ENCODE results near the gene GRIN2A.

GRIN2A gene

DNA sequence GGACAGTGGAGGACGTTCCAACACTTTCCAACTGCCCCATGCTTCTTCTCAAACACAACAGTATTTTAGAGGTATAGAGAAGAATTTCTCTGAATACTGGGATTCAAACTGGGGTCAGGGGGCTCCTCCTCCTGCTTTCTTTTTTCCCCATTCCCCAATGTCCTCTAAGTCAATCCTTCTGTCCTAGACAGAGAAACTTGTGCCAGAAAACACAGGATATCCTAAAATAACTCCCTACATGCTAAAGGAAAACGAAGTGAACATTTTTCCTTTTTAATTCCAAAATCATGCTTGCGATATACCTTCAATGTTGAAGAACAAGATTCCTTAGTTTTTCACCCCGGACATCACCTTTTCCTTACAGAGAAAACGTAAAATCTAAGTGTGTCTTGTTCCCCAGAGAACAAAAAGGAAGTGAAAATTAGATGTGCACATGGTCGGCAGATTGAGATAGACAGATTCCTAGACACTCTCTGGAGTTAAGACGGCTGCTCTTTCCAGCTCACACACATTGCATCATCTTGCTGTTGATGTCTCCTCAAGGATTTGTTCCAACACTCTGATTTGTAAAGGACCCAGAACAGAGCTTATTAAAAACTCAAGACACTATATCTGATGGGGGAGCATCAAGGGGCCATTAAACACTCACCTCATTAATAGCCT, 228.2 kb downstream of the GRIN2A start:
- H3K27ac ChIP-seq (ENCODE audit: low read length): no peak overlapping the region
- no peak overlapping the region for H3K9ac ChIP-seq (ENCODE audit: low read length in 2 of 2)
- H3K4me1 ChIP-seq (ENCODE audit: control insufficient read depth, insufficient read depth, low read length): no peaks in the 10 kb centered on the region
- no peaks in the 10 kb centered on the region for H3K36me3 ChIP-seq (ENCODE audit: control insufficient read depth in 2 of 2, insufficient read depth in 2 of 2, low read length in 2 of 2)
- H3K9me3 ChIP-seq (ENCODE audit: control insufficient read depth in 2 of 2, low read length in 2 of 2): no peaks in the 10 kb centered on the region
- no peaks in the 10 kb centered on the region for H3K27me3 ChIP-seq (ENCODE audit: control insufficient read depth in 1 of 2, insufficient read depth in 2 of 2, low read length in 2 of 2)
- H3K4me3 ChIP-seq (ENCODE audit: low read length in 2 of 2): no peak overlapping the region

DNA sequence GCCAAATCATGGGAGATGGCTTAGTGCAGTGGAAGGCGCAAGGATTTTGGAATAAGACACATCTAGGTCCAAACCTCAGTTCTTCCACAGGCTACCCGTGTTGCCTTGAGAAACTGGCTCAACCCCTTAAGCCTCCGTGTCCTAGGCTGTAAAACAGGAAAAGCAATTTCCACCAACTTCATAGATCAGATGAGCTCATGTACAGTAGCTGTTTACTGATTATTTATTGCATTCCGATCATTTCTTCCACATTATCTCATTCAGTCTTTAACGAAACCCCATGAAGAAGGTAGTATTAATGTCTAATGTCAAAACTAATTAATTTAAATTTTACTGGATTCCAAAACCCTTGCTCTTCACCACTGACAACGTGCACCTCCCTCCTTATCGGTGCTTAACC, 231.6 kb downstream of the GRIN2A start:
- no peaks in the 10 kb centered on the region for H3K4me1 ChIP-seq (ENCODE audit: control insufficient read depth, insufficient read depth, low read length)
- no peaks in the 10 kb centered on the region for H3K36me3 ChIP-seq (ENCODE audit: control insufficient read depth in 2 of 2, insufficient read depth in 2 of 2, low read length in 2 of 2)
- H3K27me3 ChIP-seq (ENCODE audit: control insufficient read depth in 1 of 2, insufficient read depth in 2 of 2, low read length in 2 of 2): no peaks in the 10 kb centered on the region
- no peak overlapping the region for H3K27ac ChIP-seq (ENCODE audit: low read length)
- H3K9me3 ChIP-seq (ENCODE audit: control insufficient read depth in 2 of 2, low read length in 2 of 2): no peaks in the 10 kb centered on the region
- no peak overlapping the region for H3K4me3 ChIP-seq (ENCODE audit: low read length in 2 of 2)
- no peak overlapping the region for H3K9ac ChIP-seq (ENCODE audit: low read length in 2 of 2)

- no peaks in the 10 kb centered on the region for H3K36me3 ChIP-seq (ENCODE audit: control insufficient read depth in 2 of 2, insufficient read depth in 2 of 2, low read length in 2 of 2)
- no peaks in the 10 kb centered on the region for H3K9me3 ChIP-seq (ENCODE audit: control insufficient read depth in 2 of 2, low read length in 2 of 2)
- no peak overlapping the region for H3K27ac ChIP-seq (ENCODE audit: low read length)
Observed at GRCh38 chr16:9949396-9949795, 232.8 kb downstream of the GRIN2A start.

DNA sequence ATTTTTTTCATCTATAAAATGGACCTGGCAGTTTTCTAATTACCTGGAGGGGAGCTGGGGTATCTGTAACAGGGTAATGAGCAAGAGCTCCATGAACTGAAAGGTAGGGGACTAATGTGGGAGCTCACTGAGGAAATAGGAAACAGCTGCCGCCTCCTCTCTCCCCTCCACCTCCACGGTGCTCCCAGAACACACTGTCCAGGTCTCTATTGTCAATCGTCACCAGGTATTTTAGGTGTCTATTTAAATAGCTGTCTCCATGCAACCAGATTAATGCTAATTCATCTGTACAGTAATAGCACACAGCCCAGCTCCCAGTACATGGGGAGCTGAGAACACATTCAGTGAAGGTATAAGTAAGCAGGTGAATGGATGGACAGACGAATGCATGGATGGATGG, 233.3 kb downstream of the GRIN2A start:
- H3K27ac ChIP-seq (ENCODE audit: low read length): no peak overlapping the region
- no peaks in the 10 kb centered on the region for H3K9me3 ChIP-seq (ENCODE audit: control insufficient read depth in 2 of 2, low read length in 2 of 2)
- H3K4me1 ChIP-seq (ENCODE audit: control insufficient read depth, insufficient read depth, low read length): no peaks in the 10 kb centered on the region
- no peaks in the 10 kb centered on the region for H3K27me3 ChIP-seq (ENCODE audit: control insufficient read depth in 1 of 2, insufficient read depth in 2 of 2, low read length in 2 of 2)
- H3K9ac ChIP-seq (ENCODE audit: low read length in 2 of 2): no peak overlapping the region
- no peaks in the 10 kb centered on the region for H3K36me3 ChIP-seq (ENCODE audit: control insufficient read depth in 2 of 2, insufficient read depth in 2 of 2, low read length in 2 of 2)
- H3K4me3 ChIP-seq (ENCODE audit: low read length in 2 of 2): no peak overlapping the region

More at GRCh38 chr16:9949396-9949795, 232.8 kb downstream of the GRIN2A start:
- Histone ChIP-seq H3K4me1 (ENCODE audit: control insufficient read depth, insufficient read depth, low read length) (no peaks in the 10 kb centered on the region), H3K4me3 (ENCODE audit: low read length in 2 of 2) (no peak overlapping the region), H3K27me3 (ENCODE audit: control insufficient read depth in 1 of 2, insufficient read depth in 2 of 2, low read length in 2 of 2) (no peaks in the 10 kb centered on the region), H3K9ac (ENCODE audit: low read length in 2 of 2) (no peak overlapping the region)

GRCh38 chr16:9946022-9946720, 236.1 kb downstream of the GRIN2A start:
- Histone ChIP-seq H3K9ac (ENCODE audit: low read length in 2 of 2) (no peak overlapping the region), H3K36me3 (ENCODE audit: control insufficient read depth in 2 of 2, insufficient read depth in 2 of 2, low read length in 2 of 2) (no peaks in the 10 kb centered on the region), H3K27me3 (ENCODE audit: control insufficient read depth in 1 of 2, insufficient read depth in 2 of 2, low read length in 2 of 2) (no peaks in the 10 kb centered on the region), H3K4me3 (ENCODE audit: low read length in 2 of 2) (no peak overlapping the region), H3K27ac (ENCODE audit: low read length) (no peak overlapping the region), H3K4me1 (ENCODE audit: control insufficient read depth, insufficient read depth, low read length) (no peaks in the 10 kb centered on the region), H3K9me3 (ENCODE audit: control insufficient read depth in 2 of 2, low read length in 2 of 2) (no peaks in the 10 kb centered on the region)

GRCh38 chr16:9943121-9943520, 239.1 kb downstream of the GRIN2A start:
- no peak overlapping the region for H3K9ac ChIP-seq (ENCODE audit: low read length in 2 of 2)
- H3K27me3 ChIP-seq (ENCODE audit: control insufficient read depth in 1 of 2, insufficient read depth in 2 of 2, low read length in 2 of 2): no peaks in the 10 kb centered on the region
- no peaks in the 10 kb centered on the region for H3K9me3 ChIP-seq (ENCODE audit: control insufficient read depth in 2 of 2, low read length in 2 of 2)
- H3K4me1 ChIP-seq (ENCODE audit: control insufficient read depth, insufficient read depth, low read length): no peaks in the 10 kb centered on the region
- H3K27ac ChIP-seq (ENCODE audit: low read length): no peak overlapping the region
- no peaks in the 10 kb centered on the region for H3K36me3 ChIP-seq (ENCODE audit: control insufficient read depth in 2 of 2, insufficient read depth in 2 of 2, low read length in 2 of 2)
- H3K4me3 ChIP-seq (ENCODE audit: low read length in 2 of 2): no peak overlapping the region

DNA sequence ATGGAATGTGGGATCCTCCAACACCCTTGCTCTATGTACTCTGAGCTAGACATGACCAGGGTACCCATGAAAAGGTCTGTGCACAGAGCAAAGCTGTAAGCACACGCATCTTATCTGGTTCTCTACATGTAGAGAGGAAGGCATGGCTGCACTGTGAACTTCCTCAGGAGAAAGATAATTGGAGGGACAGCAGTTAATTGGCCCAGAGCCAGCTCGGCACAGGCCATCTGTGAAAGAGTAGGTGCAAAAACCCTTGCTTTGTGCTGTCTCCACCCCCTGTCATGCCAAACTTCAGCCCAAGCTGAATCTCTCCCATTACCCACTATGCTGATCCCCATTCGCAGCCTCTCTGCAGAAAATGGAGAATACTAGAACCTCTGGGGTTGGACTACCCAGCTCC, 241.0 kb downstream of the GRIN2A start:
- H3K9me3 ChIP-seq (ENCODE audit: control insufficient read depth in 2 of 2, low read length in 2 of 2): no peaks in the 10 kb centered on the region
- no peak overlapping the region for H3K27ac ChIP-seq (ENCODE audit: low read length)
- H3K4me1 ChIP-seq (ENCODE audit: control insufficient read depth, insufficient read depth, low read length): no peaks in the 10 kb centered on the region
- no peaks in the 10 kb centered on the region for H3K36me3 ChIP-seq (ENCODE audit: control insufficient read depth in 2 of 2, insufficient read depth in 2 of 2, low read length in 2 of 2)
- no peaks in the 10 kb centered on the region for H3K27me3 ChIP-seq (ENCODE audit: control insufficient read depth in 1 of 2, insufficient read depth in 2 of 2, low read length in 2 of 2)
- no peak overlapping the region for H3K4me3 ChIP-seq (ENCODE audit: low read length in 2 of 2)
- no peak overlapping the region for H3K9ac ChIP-seq (ENCODE audit: low read length in 2 of 2)

- Histone ChIP-seq H3K9ac (ENCODE audit: low read length in 2 of 2) (no peak overlapping the region), H3K9me3 (ENCODE audit: control insufficient read depth in 2 of 2, low read length in 2 of 2) (no peaks in the 10 kb centered on the region), H3K27me3 (ENCODE audit: control insufficient read depth in 1 of 2, insufficient read depth in 2 of 2, low read length in 2 of 2) (no peaks in the 10 kb centered on the region), H3K36me3 (ENCODE audit: control insufficient read depth in 2 of 2, insufficient read depth in 2 of 2, low read length in 2 of 2) (no peaks in the 10 kb centered on the region), H3K27ac (ENCODE audit: low read length) (no peak overlapping the region), H3K4me3 (ENCODE audit: low read length in 2 of 2) (no peak overlapping the region), H3K4me1 (ENCODE audit: control insufficient read depth, insufficient read depth, low read length) (peaks cover 13% of the 10 kb centered on the region)
Observed at GRCh38 chr16:9934723-9935508, 247.3 kb downstream of the GRIN2A start.

DNA sequence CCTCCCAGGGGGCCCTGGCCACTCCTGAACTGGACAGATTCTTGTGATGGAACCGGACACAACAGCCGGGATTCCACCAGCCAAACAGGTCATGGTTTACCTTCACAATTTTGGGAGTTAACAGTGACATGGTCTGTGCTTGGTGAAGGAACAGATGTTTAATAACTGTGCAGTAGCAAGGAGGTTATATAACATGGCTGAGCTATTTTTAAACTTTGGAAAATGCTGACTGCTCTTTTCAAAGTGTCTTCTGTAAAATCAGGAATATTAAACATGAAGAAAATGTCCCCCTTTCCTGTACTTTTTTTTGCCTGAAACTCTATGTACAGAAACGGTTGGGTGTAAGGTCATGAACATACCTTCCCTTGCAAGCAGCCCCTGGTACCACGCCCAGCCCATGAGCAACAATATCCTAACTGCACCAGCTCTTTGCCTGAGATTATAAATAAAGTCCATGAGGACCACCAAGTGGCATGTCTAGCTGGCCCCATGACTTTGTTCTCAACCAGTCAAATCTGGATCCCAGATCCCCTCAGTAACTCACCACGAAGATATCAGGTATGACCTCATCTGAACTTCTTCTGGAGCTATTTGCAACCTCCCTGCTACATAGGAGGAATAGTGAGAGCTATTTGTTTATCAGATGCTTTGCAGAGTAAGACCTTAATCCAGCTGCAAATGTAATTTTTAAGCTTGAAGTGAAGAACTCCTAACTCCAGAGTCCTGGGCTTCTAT, 249.1 kb downstream of the GRIN2A start:
- H3K36me3 ChIP-seq (ENCODE audit: control insufficient read depth in 2 of 2, insufficient read depth in 2 of 2, low read length in 2 of 2): no peaks in the 10 kb centered on the region
- H3K27me3 ChIP-seq (ENCODE audit: control insufficient read depth in 1 of 2, insufficient read depth in 2 of 2, low read length in 2 of 2): no peaks in the 10 kb centered on the region
- H3K27ac ChIP-seq (ENCODE audit: low read length): no peak overlapping the region
- no peaks in the 10 kb centered on the region for H3K9me3 ChIP-seq (ENCODE audit: control insufficient read depth in 2 of 2, low read length in 2 of 2)
- H3K4me3 ChIP-seq (ENCODE audit: low read length in 2 of 2): peak overlapping the region in 1 of 2 donors; percentile 40
- H3K9ac ChIP-seq (ENCODE audit: low read length in 2 of 2): no peak overlapping the region
- peaks cover 13% of the 10 kb centered on the region for H3K4me1 ChIP-seq (ENCODE audit: control insufficient read depth, insufficient read depth, low read length)

DNA sequence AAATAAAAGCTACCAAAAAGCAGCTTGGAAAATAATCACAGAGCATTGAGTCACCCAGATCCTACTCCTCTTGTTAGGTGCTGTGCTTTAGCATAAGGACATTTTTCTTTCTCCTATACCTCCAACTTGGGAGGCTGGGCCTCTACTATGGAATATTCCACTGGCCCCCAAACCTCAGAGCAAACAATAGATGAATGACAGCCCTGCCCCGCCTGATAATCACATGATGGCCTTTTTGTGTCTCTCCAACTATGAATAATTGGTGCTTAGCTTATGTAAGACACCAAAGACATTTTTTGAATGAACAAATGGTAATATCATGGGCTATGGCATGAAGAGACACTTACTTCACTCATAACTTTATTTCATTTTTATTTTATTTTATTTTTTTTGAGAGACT, 250.2 kb downstream of the GRIN2A start:
- no peaks in the 10 kb centered on the region for H3K27me3 ChIP-seq (ENCODE audit: control insufficient read depth in 1 of 2, insufficient read depth in 2 of 2, low read length in 2 of 2)
- H3K27ac ChIP-seq (ENCODE audit: low read length): no peak overlapping the region
- H3K9ac ChIP-seq (ENCODE audit: low read length in 2 of 2): no peak overlapping the region
- H3K36me3 ChIP-seq (ENCODE audit: control insufficient read depth in 2 of 2, insufficient read depth in 2 of 2, low read length in 2 of 2): no peaks in the 10 kb centered on the region
- no peaks in the 10 kb centered on the region for H3K9me3 ChIP-seq (ENCODE audit: control insufficient read depth in 2 of 2, low read length in 2 of 2)
- peaks cover 13% of the 10 kb centered on the region for H3K4me1 ChIP-seq (ENCODE audit: control insufficient read depth, insufficient read depth, low read length)
- no peak overlapping the region for H3K4me3 ChIP-seq (ENCODE audit: low read length in 2 of 2)

All from stomach smooth muscle (tissue), 2 donors.